Measurements from ENCODE around the gene GLT8D1.

Gene GLT8D1

GRCh38 chr3:52721730-52722008 is 16.1 kb upstream of the GLT8D1 start:
- TF ChIP-seq CTCF (IDR thresholded peaks at IDR 0.05; ENCODE audit: low read depth, low read length) = no peak
- H3K4me3 ChIP-seq (ENCODE audit: low read depth, low read length) = no peak overlapping the region

- TF ChIP-seq CTCF (IDR thresholded peaks at IDR 0.05; ENCODE audit: low read depth, low read length) = no peak
- no peak overlapping the region for H3K4me3 ChIP-seq (ENCODE audit: low read depth, low read length)
Observed at GRCh38 chr3:52721002-52721729, 15.6 kb upstream of the GLT8D1 start.

GRCh38 chr3:52719618-52720017 is 14.0 kb upstream of the GLT8D1 start:
- TF ChIP-seq CTCF (IDR thresholded peaks at IDR 0.05; ENCODE audit: low read depth, low read length) = no peak
- H3K4me3 ChIP-seq (ENCODE audit: low read depth, low read length) = no peak overlapping the region

- TF ChIP-seq CTCF (IDR thresholded peaks at IDR 0.05; ENCODE audit: low read depth, low read length) = no peak
- no peak overlapping the region for H3K4me3 ChIP-seq (ENCODE audit: low read depth, low read length)
Observed at GRCh38 chr3:52715714-52716305, 10.2 kb upstream of the GLT8D1 start.

- H3K4me3 ChIP-seq (ENCODE audit: low read depth, low read length) = no peak overlapping the region
- TF ChIP-seq CTCF (IDR thresholded peaks at IDR 0.05; ENCODE audit: low read depth, low read length) = no peak
Observed at GRCh38 chr3:52714335-52715302, 9.0 kb upstream of the GLT8D1 start.

- H3K4me3 ChIP-seq (ENCODE audit: low read depth, low read length) = no peak overlapping the region
- TF ChIP-seq CTCF (IDR thresholded peaks at IDR 0.05; ENCODE audit: low read depth, low read length) = no peak
Observed at GRCh38 chr3:52712291-52713212, 7.0 kb upstream of the GLT8D1 start.
